Stimulated activated CD8-positive, alpha-beta memory T cell treated with anti-CD3 and anti-CD28 coated beads, Interleukin-7, amount 100 ng/mL, for 4 hours (primary cell): ENCODE measurements around the gene PLSCR3.

ENCODE experiments used
- DNase-seq, 2 donors: peaks; one replicate each; pipeline ENCODE4 v3.0.0-alpha.2; 2020; ENCODE audit warnings: low read depth in 2 of 2

PLSCR3 gene

GRCh38 chr17:7406235-7406825 is 12.0 kb upstream of the PLSCR3 start:
- DNase-seq, result no peak

GRCh38 chr17:7405350-7406234 is 11.3 kb upstream of the PLSCR3 start:
- no peak for DNase-seq

GRCh38 chr17:7404737-7405349 is 10.5 kb upstream of the PLSCR3 start:
- peak in 1 of 2 donors; percentile 69 for DNase-seq

- peak; percentile 93 to 94 for DNase-seq
Measured at GRCh38 chr17:7403977-7404736, 9.8 kb upstream of the PLSCR3 start, which contains the start of gene TMEM256. Gene TMEM256 (minus strand): TSS chr17:7404097. CDS start chr17:7404084, 13 bp downstream.

GRCh38 chr17:7403727-7403976 is 9.3 kb upstream of the PLSCR3 start:
- no peak for DNase-seq

- DNase-seq, result no peak
Measured at GRCh38 chr17:7403043-7403726, 8.9 kb upstream of the PLSCR3 start.

- DNase-seq, result no peak
Measured at GRCh38 chr17:7398612-7399011, 4.3 kb upstream of the PLSCR3 start.

- no peak for DNase-seq
Measured at GRCh38 chr17:7396147-7396546, 1.8 kb upstream of the PLSCR3 start.

GRCh38 chr17:7393613-7394451 is 493 bp downstream of the PLSCR3 start:
- peak; percentile 27 to 56 for DNase-seq

- no peak for DNase-seq
Measured at GRCh38 chr17:7392696-7393612, 1.4 kb downstream of the PLSCR3 start.

- no peak for DNase-seq
Measured at GRCh38 chr17:7391307-7391706, 3.0 kb downstream of the PLSCR3 start.

GRCh38 chr17:7389924-7390910 is 4.1 kb downstream of the PLSCR3 start:
- no peak for DNase-seq

GRCh38 chr17:7388856-7389255 is 5.5 kb downstream of the PLSCR3 start:
- DNase-seq, result no peak

- DNase-seq, result no peak
Measured at GRCh38 chr17:7384489-7385081, 9.7 kb downstream of the PLSCR3 start.

- peak; percentile 36 to 65 for DNase-seq
Measured at GRCh38 chr17:7383742-7384488, 10.4 kb downstream of the PLSCR3 start.

- no peak for DNase-seq
Measured at GRCh38 chr17:7383371-7383741, 11.0 kb downstream of the PLSCR3 start.

- DNase-seq, result no peak
Measured at GRCh38 chr17:7382901-7383300, 11.4 kb downstream of the PLSCR3 start.
